Spleen (tissue), 7 donors: ENCODE measurements around the gene TRPM2.

Experiments used
- POLR2A ChIP-seq, 3 donors: fragments of 450-650 bp; IDR thresholded peaks; one replicate each; pipeline ENCODE4 v1.5.1; 2017; ENCODE audit warnings: antibody characterized with exemption in 3 of 3, mild to moderate bottlenecking in 1 of 3
- TF ChIP-seq, protein P1 (sequence below), 11 experiments: fragments of 200-600 bp in 7 of 11; fragments of 450-650 bp in 4 of 11; sonication (generic) in 4 of 11; IDR thresholded peaks in 8 of 11; conservative IDR thresholded peaks in 3 of 11; 1 replicate in 7 of 11; 2 replicates in 4 of 11; pipeline versions ENCODE4 v1.4.0 to v1.8.0; 2016 to 2021; ENCODE audit warnings: antibody characterized with exemption in 11 of 11, inconsistent platforms in 4 of 11, mild to moderate bottlenecking in 1 of 11
- donor health status: DM: no; HTN: no; CAD: no; lungs with moderate emphysema.
- donor health status: DM: no; HTN: no; CAD: no.
- donor health status: DM: no; HTN: no; CAD: no.

GRCh38 chr21:44330698-44331097 is 22.7 kb upstream of the TRPM2 start:
- TF ChIP-seq, protein P1, sequence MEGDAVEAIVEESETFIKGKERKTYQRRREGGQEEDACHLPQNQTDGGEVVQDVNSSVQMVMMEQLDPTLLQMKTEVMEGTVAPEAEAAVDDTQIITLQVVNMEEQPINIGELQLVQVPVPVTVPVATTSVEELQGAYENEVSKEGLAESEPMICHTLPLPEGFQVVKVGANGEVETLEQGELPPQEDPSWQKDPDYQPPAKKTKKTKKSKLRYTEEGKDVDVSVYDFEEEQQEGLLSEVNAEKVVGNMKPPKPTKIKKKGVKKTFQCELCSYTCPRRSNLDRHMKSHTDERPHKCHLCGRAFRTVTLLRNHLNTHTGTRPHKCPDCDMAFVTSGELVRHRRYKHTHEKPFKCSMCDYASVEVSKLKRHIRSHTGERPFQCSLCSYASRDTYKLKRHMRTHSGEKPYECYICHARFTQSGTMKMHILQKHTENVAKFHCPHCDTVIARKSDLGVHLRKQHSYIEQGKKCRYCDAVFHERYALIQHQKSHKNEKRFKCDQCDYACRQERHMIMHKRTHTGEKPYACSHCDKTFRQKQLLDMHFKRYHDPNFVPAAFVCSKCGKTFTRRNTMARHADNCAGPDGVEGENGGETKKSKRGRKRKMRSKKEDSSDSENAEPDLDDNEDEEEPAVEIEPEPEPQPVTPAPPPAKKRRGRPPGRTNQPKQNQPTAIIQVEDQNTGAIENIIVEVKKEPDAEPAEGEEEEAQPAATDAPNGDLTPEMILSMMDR (IDR thresholded peaks at IDR 0.05 in 8 of 11, conservative IDR thresholded peaks at IDR 0.05 in 3 of 11): no peak
- TF ChIP-seq POLR2A (IDR thresholded peaks at IDR 0.05): no peak
